Small intestine (tissue), 7 donors: ENCODE data around the gene FUT8. TPM values are rescaled to one million over a fixed set of nuclear protein-coding genes. Genes with fewer than 3 reads are reported as not detected.
"Not testable (repeated sequence)": the region's sequence is repeated elsewhere in the genome, so short reads cannot be mapped to it uniquely, and the experiment has no call there.

Source experiments
- DNase-seq, 2 donors: peaks; one replicate each; pipeline versions ENCODE4 v3.0.0 to v3.0.0-alpha.2; 2013
- FAIRE-seq: peaks from 2 replicates; lab custom pipeline; 2012; peaks lifted over from hg19 to GRCh38; lab: Jason Lieb, UNC
- H3K27ac ChIP-seq, 3 donors: one replicate each; pipeline ENCODE4 v1.5.1; 2013; ENCODE audit warnings: low read length in 2 of 3, mild to moderate bottlenecking in 2 of 3, control low read depth in 1 of 3, inconsistent platforms in 1 of 3, low read depth in 1 of 3, moderate library complexity in 1 of 3
- H3K27me3 ChIP-seq, 3 donors: one replicate each; pipeline ENCODE4 v1.6.1; 2013; ENCODE audit warnings: low read length in 3 of 3, inconsistent platforms in 1 of 3; ENCODE audit not compliant: control insufficient read depth in 3 of 3, insufficient read depth in 3 of 3
- H3K36me3 ChIP-seq, 3 donors: one replicate each; pipeline ENCODE4 v1.6.1; 2013; ENCODE audit warnings: low read length in 3 of 3, inconsistent platforms in 1 of 3, low read depth in 1 of 3, mild to moderate bottlenecking in 1 of 3, moderate library complexity in 1 of 3; ENCODE audit not compliant: control insufficient read depth in 3 of 3, insufficient read depth in 2 of 3
- H3K4me1 ChIP-seq, 3 donors: one replicate each; pipeline ENCODE4 v1.6.1; 2013; ENCODE audit warnings: low read length in 2 of 3, inconsistent platforms in 1 of 3, low read depth in 1 of 3, mild to moderate bottlenecking in 1 of 3, moderate library complexity in 1 of 3; ENCODE audit not compliant: control insufficient read depth in 3 of 3, insufficient read depth in 2 of 3
- H3K4me3 ChIP-seq, 3 donors: one replicate each; pipeline ENCODE4 v1.5.1; 2013; ENCODE audit warnings: low read length in 3 of 3, control low read depth in 1 of 3, inconsistent platforms in 1 of 3, low read depth in 1 of 3, mild to moderate bottlenecking in 1 of 3, moderate library complexity in 1 of 3
- H3K9me3 ChIP-seq, 2 donors: one replicate each; pipeline ENCODE4 v1.6.1; 2013; ENCODE audit warnings: low read depth in 1 of 2, low read length in 1 of 2; ENCODE audit not compliant: control insufficient read depth in 2 of 2, insufficient read depth in 1 of 2
- WGBS, 3 donors: extraction: QIAGEN DNeasy Blood & Tissue Kit; methylation state at CpG; one replicate each; pipeline ENCODE4 v1.1.7; 2013; 5-methylcytosine and 5-hydroxymethylcytosine counted together
- polyA plus RNA-seq, 4 donors: library from polyadenylated mRNA; stranded (reverse) in 3 of 4; unstranded in 1 of 4; fragments of 200-250 nt in 3 of 4; fragments of 120-200 nt in 1 of 4; gene quantifications; one replicate each; pipeline versions ENCODE4 v1.2.1 to v1.2.3, GENCODE V29; 2013
- donor health status: healthy with polysubstance abuse.
- donor health status: control.
- donor health status: control.
- donor health status: Bipolar disorder and iron deficiency.
- donor health status: healthy.

Gene FUT8
- polyA plus RNA-seq, 4 donors: 4.7 to 81.3 (median 28.6) TPM

DNA sequence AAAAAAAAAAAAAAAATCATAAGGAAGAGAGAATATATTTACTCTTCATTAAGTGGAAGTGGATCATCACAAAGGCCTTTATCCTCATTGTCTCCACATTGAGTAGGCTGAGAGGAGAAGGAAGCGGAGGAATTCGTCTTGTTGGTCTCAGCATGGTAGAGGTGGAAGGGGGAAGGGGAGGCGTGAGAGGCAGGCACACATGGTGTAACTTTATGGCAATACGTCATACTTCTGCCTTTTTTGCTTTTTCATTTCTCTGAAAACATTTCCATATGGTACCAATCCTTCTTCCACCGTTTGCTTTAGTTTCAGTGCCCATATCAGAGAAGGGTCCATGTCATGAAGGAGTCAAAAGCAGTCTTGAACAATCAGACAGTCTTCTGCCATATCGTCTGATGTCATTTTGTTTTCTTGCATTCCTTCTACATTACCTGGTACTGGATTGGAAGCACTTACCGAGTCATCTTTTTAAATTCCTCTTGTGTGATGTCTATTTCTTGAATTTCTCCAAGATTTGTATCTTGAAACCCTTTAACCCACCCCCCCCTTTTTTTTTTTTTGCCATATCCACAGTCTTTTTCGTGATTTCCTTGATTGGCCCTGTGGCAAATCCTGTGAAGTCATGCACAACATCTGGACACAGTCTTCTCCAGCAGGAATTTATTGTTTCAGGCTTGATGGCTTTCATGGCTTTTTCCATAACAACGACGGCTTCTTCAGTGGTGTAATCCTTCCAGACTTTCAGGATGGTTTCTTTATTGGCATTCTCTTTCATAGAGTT lies 8.9 kb downstream of the FUT8 start:
- no peak for FAIRE-seq
- H3K9me3 ChIP-seq: no peaks in the 10 kb centered on the region

DNA sequence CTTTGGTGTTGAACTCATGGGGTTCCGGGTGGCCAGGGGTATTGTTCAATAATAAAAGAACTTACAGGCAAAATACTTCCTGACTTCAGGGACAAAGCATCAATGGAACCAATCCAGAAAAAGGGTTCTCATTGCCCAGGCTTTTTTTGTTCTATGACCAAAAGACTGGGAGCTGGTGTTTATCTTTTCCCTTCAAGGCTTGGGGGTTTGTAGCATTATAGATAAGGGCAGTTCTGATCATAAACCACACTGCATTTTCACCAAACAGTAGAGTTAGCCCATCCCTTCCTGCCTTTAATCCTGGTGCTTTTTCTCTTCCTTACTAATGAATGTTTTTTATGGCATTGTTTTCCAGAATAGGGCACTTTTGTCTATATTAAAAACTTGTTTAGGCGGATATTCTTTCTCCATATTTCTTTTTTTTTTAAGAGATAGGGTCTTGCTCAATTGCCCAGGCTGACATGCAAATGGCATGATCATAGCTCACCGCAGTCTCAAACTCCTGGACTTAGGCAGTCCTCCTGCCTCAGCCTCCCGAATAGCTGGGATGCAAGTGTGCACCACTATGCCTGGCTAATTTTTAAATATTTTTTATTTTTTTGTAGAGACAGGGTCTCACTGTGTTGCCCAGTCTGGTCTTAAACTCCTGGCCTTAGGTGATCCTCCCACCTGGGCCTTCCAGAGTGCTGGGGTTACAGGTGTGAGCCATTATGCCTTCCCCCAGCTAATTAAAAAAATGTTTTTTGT lies 9.7 kb downstream of the FUT8 start:
- DNase-seq (no peak), FAIRE-seq (no peak)
- peaks cover 0 to 3% (median 0%) of the 10 kb centered on the region in 3 donors for H3K36me3 ChIP-seq
- no peak overlapping the region for H3K27ac ChIP-seq
- no peak overlapping the region for H3K4me3 ChIP-seq
- WGBS, 3 donors: 90 to 96% (median 91%) methylated on average over 4 of the region's 4 CpGs
- no peaks in the 10 kb centered on the region for H3K9me3 ChIP-seq
- H3K4me1 ChIP-seq: peaks cover 0 to 2% (median 2%) of the 10 kb centered on the region in 3 donors
- H3K27me3 ChIP-seq: no peaks in the 10 kb centered on the region

More for the DNA sequence above, 8.9 kb downstream of the FUT8 start:
- Histone ChIP-seq H3K4me3 (no peak overlapping the region), H3K27ac (no peak overlapping the region), H3K4me1 (peaks cover 0 to 2% (median 2%) of the 10 kb centered on the region in 3 donors), H3K36me3 (peaks cover 0 to 3% (median 0%) of the 10 kb centered on the region in 3 donors), H3K27me3 (no peaks in the 10 kb centered on the region)
- DNase-seq: no peak
- WGBS, 3 donors: 83 to 93% (median 89%) methylated on average over 9 to 10 of the region's 10 CpGs

DNA sequence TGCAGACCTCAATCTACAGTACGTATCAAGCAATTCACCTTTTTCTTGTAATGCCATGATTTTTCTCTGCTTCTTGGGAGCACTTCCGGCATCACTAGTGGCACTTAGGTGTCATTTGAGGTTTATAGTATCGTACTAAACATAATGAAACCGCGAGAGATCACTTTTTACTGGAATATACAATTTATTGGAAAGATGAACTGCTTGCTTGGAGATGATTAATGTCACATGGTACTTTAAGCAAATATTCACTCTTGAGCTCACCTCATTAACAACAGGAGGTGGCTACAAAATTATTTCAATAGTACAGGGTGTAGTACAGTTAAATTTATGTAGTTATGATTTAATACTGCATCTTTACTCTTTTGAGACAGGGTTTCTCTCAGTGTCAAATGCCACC lies 11.5 kb downstream of the FUT8 start:
- no peak overlapping the region for H3K27ac ChIP-seq
- WGBS, 3 donors: 84 to 89% (median 87%) methylated on average over 5 of the region's 5 CpGs
- H3K9me3 ChIP-seq: no peaks in the 10 kb centered on the region
- no peak overlapping the region for H3K4me3 ChIP-seq
- DNase-seq: no peak
- H3K27me3 ChIP-seq: no peaks in the 10 kb centered on the region
- H3K36me3 ChIP-seq: peaks cover 0 to 3% (median 0%) of the 10 kb centered on the region in 3 donors
- H3K4me1 ChIP-seq: peaks cover 0 to 2% (median 0%) of the 10 kb centered on the region in 3 donors
- no peak for FAIRE-seq

DNA sequence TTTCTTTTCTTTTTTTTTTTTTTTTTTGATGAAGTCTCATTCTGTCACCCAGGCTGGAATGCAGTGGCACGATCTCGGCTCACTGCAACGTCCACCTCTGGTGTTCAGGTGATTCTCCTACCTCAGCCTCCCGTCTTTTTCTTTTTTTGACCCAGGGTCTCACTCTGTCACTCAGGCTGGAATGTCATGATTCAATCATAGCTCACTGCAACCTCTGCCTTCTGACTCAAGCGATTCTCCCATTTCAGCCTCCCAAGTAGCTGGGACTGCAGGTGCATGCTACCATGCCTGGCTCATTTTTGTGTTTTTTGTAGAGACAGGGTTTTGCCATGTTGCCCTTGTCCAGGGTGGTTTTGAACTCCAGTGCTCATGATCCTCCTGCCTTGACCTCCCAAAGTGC lies 12.0 kb downstream of the FUT8 start:
- Histone ChIP-seq H3K27me3 (no peaks in the 10 kb centered on the region), H3K36me3 (peaks cover 0 to 3% (median 0%) of the 10 kb centered on the region in 3 donors), H3K27ac (no peak overlapping the region), H3K4me3 (no peak overlapping the region), H3K9me3 (no peaks in the 10 kb centered on the region), H3K4me1 (peaks cover 0 to 2% (median 0%) of the 10 kb centered on the region in 3 donors)
- WGBS, 3 donors: 90 to 94% (median 93%) methylated on average over 5 of the region's 5 CpGs
- DNase-seq: no peak
- FAIRE-seq: no peak

DNA sequence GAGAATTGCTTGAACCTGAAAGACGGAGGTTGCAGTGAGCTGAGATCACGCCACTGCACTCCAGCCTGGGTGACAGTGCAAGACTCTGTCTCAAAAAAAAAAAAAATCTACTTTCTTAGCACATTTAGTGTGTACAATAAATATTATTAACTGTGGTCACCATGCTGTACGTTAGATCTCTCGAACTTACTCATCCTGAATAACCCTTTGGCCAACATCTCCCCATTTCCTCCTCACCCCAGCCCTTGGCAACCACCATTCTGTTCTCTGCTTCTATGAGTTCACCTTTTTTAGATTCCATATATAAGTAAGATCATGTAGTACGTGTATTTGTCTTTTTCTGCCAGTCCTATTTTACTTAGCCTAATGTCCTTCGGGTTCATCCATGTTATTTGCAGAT lies 13.4 kb downstream of the FUT8 start:
- Histone ChIP-seq H3K4me3 (no peak overlapping the region), H3K9me3 (no peaks in the 10 kb centered on the region), H3K36me3 (peaks cover 0 to 6% (median 0%) of the 10 kb centered on the region in 3 donors), H3K27me3 (no peaks in the 10 kb centered on the region), H3K4me1 (no peaks in the 10 kb centered on the region), H3K27ac (no peak overlapping the region)
- FAIRE-seq (no peak), DNase-seq (no peak)
- 77 to 80% (median 80%) methylated on average over 6 of the region's 6 CpGs for WGBS, 3 donors

DNA sequence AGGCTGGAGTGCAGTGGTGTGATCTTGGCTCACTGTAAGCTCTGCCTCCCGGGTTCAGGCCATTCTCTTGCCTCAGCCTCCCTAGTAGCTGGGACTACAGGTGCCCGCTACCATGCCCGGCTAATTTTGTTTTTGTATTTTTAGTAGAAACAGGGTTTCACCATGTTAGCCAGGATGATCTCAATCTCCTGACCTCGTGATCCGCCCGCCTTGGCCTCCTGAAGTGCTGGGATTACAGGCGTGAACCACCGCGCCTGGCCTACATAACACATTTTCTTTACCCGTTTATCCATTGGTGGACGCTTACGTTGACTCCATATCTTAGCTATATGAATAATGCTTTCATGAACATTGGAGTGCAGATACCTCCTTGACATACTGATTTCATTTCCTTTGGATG lies 14.4 kb downstream of the FUT8 start:
- not testable (repeated sequence) for DNase-seq, H3K27ac ChIP-seq, H3K4me3 ChIP-seq, FAIRE-seq, H3K4me1 ChIP-seq, H3K27me3 ChIP-seq, H3K9me3 ChIP-seq, H3K36me3 ChIP-seq
- 95 to 98% (median 98%) methylated on average over 12 of the region's 12 CpGs for WGBS, 3 donors

DNA sequence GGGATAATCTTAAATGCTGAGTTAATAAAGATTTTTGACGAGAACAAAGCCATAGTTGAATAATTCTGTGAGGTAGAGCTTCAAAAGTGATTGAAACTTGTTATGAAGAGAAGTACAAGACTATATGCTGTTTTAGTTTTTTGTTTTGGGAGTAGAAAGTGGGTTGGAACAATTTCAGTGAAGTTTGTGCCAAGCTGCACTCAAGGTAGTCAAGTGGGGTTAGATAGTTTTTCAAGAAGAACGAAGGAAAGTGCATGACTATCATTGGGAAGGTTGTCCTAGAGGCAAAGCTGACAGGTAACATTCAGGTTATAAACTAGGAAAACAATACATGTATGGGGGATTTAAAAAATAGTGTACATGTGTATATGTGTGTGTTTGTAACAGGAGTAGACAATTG lies 16.2 kb downstream of the FUT8 start:
- FAIRE-seq: no peak
- WGBS, 3 donors: 89 to 95% (median 91%) methylated on average over 2 of the region's 2 CpGs
- no peaks in the 10 kb centered on the region for H3K27me3 ChIP-seq

DNA sequence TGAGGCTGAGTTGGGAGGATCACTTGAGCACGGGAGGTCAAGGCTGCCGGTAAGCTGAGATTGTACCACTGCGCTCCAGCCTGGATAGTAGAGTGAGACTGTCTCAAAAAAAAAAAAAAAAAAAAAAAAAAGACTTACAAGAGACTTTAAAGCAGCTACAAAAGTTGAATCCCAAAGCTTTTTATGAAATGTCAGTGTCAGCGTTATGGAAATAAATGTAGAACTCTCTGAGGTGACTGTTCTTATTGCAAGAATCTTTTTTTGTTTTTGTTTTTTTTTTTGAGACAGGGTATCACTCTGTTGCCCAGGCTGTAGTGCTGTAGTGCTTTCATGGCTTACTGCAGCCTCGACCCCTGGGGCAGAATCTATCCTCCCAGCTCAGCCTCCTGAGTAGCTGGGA lies 17.2 kb downstream of the FUT8 start:
- no peak overlapping the region for H3K4me3 ChIP-seq
- H3K4me1 ChIP-seq: no peaks in the 10 kb centered on the region
- DNase-seq (no peak), FAIRE-seq (no peak)
- no peaks in the 10 kb centered on the region for H3K9me3 ChIP-seq
- 96 to 99% (median 97%) methylated on average over 5 of the region's 5 CpGs for WGBS, 3 donors
- H3K27ac ChIP-seq: no peak overlapping the region
- peaks cover 0 to 3% (median 0%) of the 10 kb centered on the region in 3 donors for H3K36me3 ChIP-seq
- no peaks in the 10 kb centered on the region for H3K27me3 ChIP-seq

More for the DNA sequence above, 16.2 kb downstream of the FUT8 start:
- Histone ChIP-seq H3K36me3 (peaks cover 0 to 6% (median 0%) of the 10 kb centered on the region in 3 donors), H3K9me3 (no peaks in the 10 kb centered on the region), H3K4me1 (no peaks in the 10 kb centered on the region), H3K27ac (no peak overlapping the region), H3K4me3 (no peak overlapping the region)
- no peak for DNase-seq
